Breast epithelium (tissue), 4 donors: ENCODE results near the gene HDAC4. TPM values are rescaled to one million over a fixed set of nuclear protein-coding genes. Genes with fewer than 3 reads are reported as not detected.

Experiments
- DNase-seq, 2 donors: peaks; one replicate each; pipeline ENCODE4 v3.0.0-alpha.2; 2019; ENCODE audit warnings: low spot score in 2 of 2
- H3K27ac ChIP-seq, 2 donors: fragments of 200-600 bp; sonication (generic) in 1 of 2; one replicate each; pipeline ENCODE4 v1.5.1; 2016 to 2019; ENCODE audit warnings: mild to moderate bottlenecking in 1 of 2
- H3K27me3 ChIP-seq, 2 donors: fragments of 200-600 bp; sonication (generic) in 1 of 2; one replicate each; pipeline versions ENCODE4 v1.5.1 to v1.6.0; 2017 to 2019; ENCODE audit warnings: control low read depth in 1 of 2, mild to moderate bottlenecking in 1 of 2
- H3K36me3 ChIP-seq: fragments of 200-600 bp; one replicate; pipeline ENCODE4 v1.5.1; 2019
- H3K4me1 ChIP-seq, 2 donors: fragments of 200-600 bp; sonication (generic); one replicate each; pipeline ENCODE4 v1.5.1; 2016 to 2019; ENCODE audit warnings: control low read depth in 1 of 2
- H3K4me3 ChIP-seq, 3 donors: fragments of 200-600 bp; sonication (generic); 1 replicate in 2 of 3; 2 replicates in 1 of 3; pipeline ENCODE4 v1.5.1; 2016 to 2019; ENCODE audit warnings: mild to moderate bottlenecking in 3 of 3, moderate library complexity in 2 of 3
- H3K9me3 ChIP-seq, 2 donors: fragments of 200-600 bp; sonication (generic) in 1 of 2; one replicate each; pipeline ENCODE4 v1.5.1; 2016 to 2019; ENCODE audit warnings: control low read depth in 1 of 2
- CTCF ChIP-seq, 3 donors: fragments of 450-650 bp; IDR thresholded peaks; one replicate each; pipeline ENCODE4 v1.5.1; 2016 to 2017; ENCODE audit warnings: antibody characterized with exemption in 3 of 3, mild to moderate bottlenecking in 3 of 3, moderate library complexity in 3 of 3
- POLR2A ChIP-seq: fragments of 450-650 bp; IDR thresholded peaks from one replicate; pipeline ENCODE4 v1.6.1; 2016; ENCODE audit warnings: antibody characterized with exemption, mild to moderate bottlenecking, moderate library complexity
- POLR2AphosphoS5 ChIP-seq, 3 donors: sonication (generic); formaldehyde crosslinking; IDR thresholded peaks; one replicate each; pipeline ENCODE4 v1.6.1; 2017; ENCODE audit warnings: antibody characterized with exemption in 3 of 3
- intact Hi-C: fragments of 100-400 bp; cut with DNase I; formaldehyde crosslinking; loops from one replicate; pipeline ENCODE4 v1.15.1; 2023; ENCODE audit warnings: low total_unique reads
- total RNA-seq, 3 donors: library from RNA; depleted of rRNA; stranded (reverse); fragments of >200 nt; gene quantifications; one replicate each; pipeline ENCODE4 v1.1.0, GENCODE V29; 2016

HDAC4 gene
- total RNA-seq, 3 donors from 2014 or later, result 20.3 to 36.0 (median 32.8) TPM

GRCh38 chr2:239021224-239021623, 379.6 kb downstream of the HDAC4 start:
- H3K27ac ChIP-seq, result no peak overlapping the region
- no peaks in the 10 kb centered on the region for H3K9me3 ChIP-seq
- no peaks in the 10 kb centered on the region for H3K36me3 ChIP-seq
- DNase-seq, result no peak
- no peak for TF ChIP-seq POLR2A
- TF ChIP-seq POLR2AphosphoS5 (IDR thresholded peaks at IDR 0.05), result no peak
- TF ChIP-seq CTCF (IDR thresholded peaks at IDR 0.05), result no peak
- H3K4me1 ChIP-seq, result no peaks in the 10 kb centered on the region
- no peaks in the 10 kb centered on the region for H3K27me3 ChIP-seq
- H3K4me3 ChIP-seq, result no peak overlapping the region
- intact Hi-C loops, result no loop called here

GRCh38 chr2:239020541-239021041, 380.2 kb downstream of the HDAC4 start:
- Histone ChIP-seq H3K4me1 (no peaks in the 10 kb centered on the region), H3K9me3 (no peaks in the 10 kb centered on the region), H3K36me3 (no peaks in the 10 kb centered on the region), H3K27me3 (no peaks in the 10 kb centered on the region), H3K27ac (no peak overlapping the region), H3K4me3 (no peak overlapping the region)
- intact Hi-C loops, result no loop called here
- DNase-seq, result no peak
- TF ChIP-seq POLR2AphosphoS5 (IDR thresholded peaks at IDR 0.05) (no peak), POLR2A (no peak), CTCF (IDR thresholded peaks at IDR 0.05) (no peak)

- Histone ChIP-seq H3K4me1 (no peaks in the 10 kb centered on the region), H3K36me3 (no peaks in the 10 kb centered on the region), H3K27me3 (no peaks in the 10 kb centered on the region), H3K9me3 (no peaks in the 10 kb centered on the region), H3K4me3 (no peak overlapping the region), H3K27ac (no peak overlapping the region)
- intact Hi-C loops, result no loop called here
- DNase-seq, result no peak
- no peak for TF ChIP-seq POLR2A
- TF ChIP-seq POLR2AphosphoS5 (IDR thresholded peaks at IDR 0.05), result no peak
- TF ChIP-seq CTCF (IDR thresholded peaks at IDR 0.05), result no peak
These were observed 381.6 kb downstream of the HDAC4 start for GRCh38 chr2:239019183-239019581.

- H3K27me3 ChIP-seq, result no peaks in the 10 kb centered on the region
- TF ChIP-seq POLR2AphosphoS5 (IDR thresholded peaks at IDR 0.05), result no peak
- TF ChIP-seq POLR2A, result no peak
- TF ChIP-seq CTCF (IDR thresholded peaks at IDR 0.05), result no peak
These were observed 382.3 kb downstream of the HDAC4 start for GRCh38 chr2:239018271-239019182.

GRCh38 chr2:239017491-239018098, 383.2 kb downstream of the HDAC4 start:
- H3K27me3 ChIP-seq, result no peaks in the 10 kb centered on the region
- peak in 1 of 2 donors; percentile 5 for DNase-seq
- no peaks in the 10 kb centered on the region for H3K36me3 ChIP-seq
- TF ChIP-seq POLR2AphosphoS5 (IDR thresholded peaks at IDR 0.05) (no peak), CTCF (IDR thresholded peaks at IDR 0.05) (no peak), POLR2A (no peak)
- no peaks in the 10 kb centered on the region for H3K9me3 ChIP-seq
- no peaks in the 10 kb centered on the region for H3K4me1 ChIP-seq
- H3K4me3 ChIP-seq, result no peak overlapping the region
- intact Hi-C loops, result no loop called here
- H3K27ac ChIP-seq, result no peak overlapping the region

More at GRCh38 chr2:239018271-239019182, 382.3 kb downstream of the HDAC4 start:
- intact Hi-C loops, result no loop called here
- Histone ChIP-seq H3K36me3 (no peaks in the 10 kb centered on the region), H3K4me3 (no peak overlapping the region), H3K9me3 (no peaks in the 10 kb centered on the region), H3K27ac (no peak overlapping the region), H3K4me1 (no peaks in the 10 kb centered on the region)
- DNase-seq, result peak in 1 of 2 donors; percentile 17
